ENCODE data around the gene PPP1R3A.

The PPP1R3A gene

GRCh38 chr7:113840954-113841353 lies 77.9 kb downstream of the PPP1R3A start:
- H3K4me3 ChIP-seq (ENCODE audit: low read depth, low read length), result no peak overlapping the region
- no peak for TF ChIP-seq CTCF (IDR thresholded peaks at IDR 0.05; ENCODE audit: borderline replicate concordance, insufficient read depth, low read depth, low read length)

GRCh38 chr7:113835367-113835766 lies 83.4 kb downstream of the PPP1R3A start:
- no peak for TF ChIP-seq CTCF (IDR thresholded peaks at IDR 0.05; ENCODE audit: borderline replicate concordance, insufficient read depth, low read depth, low read length)
- H3K4me3 ChIP-seq (ENCODE audit: low read depth, low read length), result no peak overlapping the region

- no peak overlapping the region for H3K4me3 ChIP-seq (ENCODE audit: low read depth, low read length)
- no peak for TF ChIP-seq CTCF (IDR thresholded peaks at IDR 0.05; ENCODE audit: borderline replicate concordance, insufficient read depth, low read depth, low read length)
Observed at GRCh38 chr7:113832196-113832745, 86.5 kb downstream of the PPP1R3A start.

- no peak overlapping the region for H3K4me3 ChIP-seq (ENCODE audit: low read depth, low read length)
- TF ChIP-seq CTCF (IDR thresholded peaks at IDR 0.05; ENCODE audit: borderline replicate concordance, insufficient read depth, low read depth, low read length), result no peak
Observed at GRCh38 chr7:113831556-113831955, 87.3 kb downstream of the PPP1R3A start.

GRCh38 chr7:113828581-113828980 lies 90.2 kb downstream of the PPP1R3A start:
- no peak overlapping the region for H3K4me3 ChIP-seq (ENCODE audit: low read depth, low read length)
- TF ChIP-seq CTCF (IDR thresholded peaks at IDR 0.05; ENCODE audit: borderline replicate concordance, insufficient read depth, low read depth, low read length), result no peak
